Stimulated activated CD4-positive, alpha-beta T cell treated with anti-CD3 and anti-CD28 coated beads, Interleukin-4, amount 100 ng/mL, for 4 hours (primary cell): ENCODE results near the gene UPF2.
"Not testable (repeated sequence)": the region's sequence is repeated elsewhere in the genome, so short reads cannot be mapped to it uniquely, and the experiment has no call there.

ENCODE experiments used
- DNase-seq, 2 experiments: peaks; one replicate each; pipeline ENCODE4 v3.0.0-alpha.2; 2020

UPF2 gene

GRCh38 chr10:12042797-12043651, at the start of gene UPF2:
TSS of gene UPF2 (minus strand) at chr10:12042809. CDS start at chr10:12035423, 7,386 bp downstream.
- peak; percentile 98 for DNase-seq

- no peak for DNase-seq
Observed at GRCh38 chr10:12091421-12091820, 48.8 kb upstream of the UPF2 start.

GRCh38 chr10:12088919-12089318, 46.3 kb upstream of the UPF2 start:
- no peak for DNase-seq

GRCh38 chr10:12081879-12082557, 39.4 kb upstream of the UPF2 start:
- no peak for DNase-seq

GRCh38 chr10:12081470-12081869, 38.9 kb upstream of the UPF2 start:
- no peak for DNase-seq

GRCh38 chr10:12077580-12078180, 35.1 kb upstream of the UPF2 start:
- DNase-seq, result no peak

- no peak for DNase-seq
Observed at GRCh38 chr10:12073526-12073925, 30.9 kb upstream of the UPF2 start.

- DNase-seq, result not testable (repeated sequence)
Observed at GRCh38 chr10:12071441-12071840, 28.8 kb upstream of the UPF2 start.

GRCh38 chr10:12068449-12069269, 26.1 kb upstream of the UPF2 start, which contains the start of gene DHTKD1:
TSS of gene DHTKD1 (plus strand) at chr10:12068954. CDS start at chr10:12069034, 80 bp downstream.
- DNase-seq, result peak; percentile 98 to 99

GRCh38 chr10:12067336-12067735, 24.7 kb upstream of the UPF2 start:
- no peak for DNase-seq

GRCh38 chr10:12063483-12063818, 20.8 kb upstream of the UPF2 start:
- DNase-seq, result no peak

GRCh38 chr10:12062754-12063482, 20.3 kb upstream of the UPF2 start:
- no peak for DNase-seq

GRCh38 chr10:12061124-12061523, 18.5 kb upstream of the UPF2 start:
- DNase-seq, result no peak

- DNase-seq, result no peak
Observed at GRCh38 chr10:12056748-12057147, 14.1 kb upstream of the UPF2 start.

- no peak for DNase-seq
Observed at GRCh38 chr10:12055732-12056131, 13.1 kb upstream of the UPF2 start.

- no peak for DNase-seq
Observed at GRCh38 chr10:12051241-12051640, 8.6 kb upstream of the UPF2 start.

GRCh38 chr10:12050528-12050927, 7.9 kb upstream of the UPF2 start:
- DNase-seq, result no peak

- no peak for DNase-seq
Observed at GRCh38 chr10:12048547-12048946, 5.9 kb upstream of the UPF2 start.

- DNase-seq, result no peak
Observed at GRCh38 chr10:12045596-12045995, 3.0 kb upstream of the UPF2 start.

GRCh38 chr10:12042409-12042796, 206 bp downstream of the UPF2 start:
- peak; percentile 57 to 72 for DNase-seq

GRCh38 chr10:12041766-12042408, 722 bp downstream of the UPF2 start:
- peak; percentile 10 to 14 for DNase-seq
